DMS114 treated with DMSO at 0.1 percent for 48 hours (cell line): ENCODE data around the gene ETNK2.

Experiments
- DNase-seq: peaks from one replicate; lab custom pipeline; 2025; ENCODE audit not compliant: unreplicated experiment; lab: John Stamatoyannopoulos, UW

The ETNK2 gene

DNA sequence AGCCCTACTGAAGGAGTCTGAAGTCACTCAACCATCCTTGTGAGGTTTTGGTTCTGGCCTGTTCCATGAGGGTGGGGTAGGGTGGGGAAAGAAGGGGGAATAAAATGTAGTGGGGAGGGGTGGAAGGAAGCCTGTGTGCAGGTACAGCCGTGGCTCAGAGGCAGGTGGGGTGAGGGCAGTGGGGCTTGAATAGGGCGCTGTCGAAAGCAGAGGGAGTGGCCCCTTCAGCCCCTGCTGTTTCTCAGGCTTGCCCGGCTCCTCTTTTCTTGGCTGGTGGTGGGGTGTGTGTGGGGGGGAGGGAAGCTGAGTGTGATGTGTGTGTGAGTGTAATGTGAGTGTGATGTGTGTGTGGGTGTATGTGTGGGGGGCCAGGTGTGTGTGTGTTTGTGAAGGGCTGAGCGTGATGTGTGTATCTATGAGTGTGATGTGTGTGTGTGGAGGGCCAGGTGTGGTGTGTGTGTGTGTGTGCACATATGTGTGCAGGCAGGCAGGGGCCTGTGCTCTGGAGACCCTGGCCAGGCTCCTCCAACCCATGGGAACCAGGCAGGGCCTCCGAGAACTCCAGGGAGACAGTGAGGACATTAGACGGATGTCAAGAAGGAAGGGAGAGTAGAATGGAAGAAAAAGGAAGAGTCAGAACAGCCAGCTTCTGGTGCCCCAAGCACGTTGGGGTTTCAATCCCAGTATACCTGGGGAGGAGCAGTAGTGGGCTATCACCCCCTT lies 69.9 kb downstream of the ETNK2 start:
- DNase-seq: no peak

DNA sequence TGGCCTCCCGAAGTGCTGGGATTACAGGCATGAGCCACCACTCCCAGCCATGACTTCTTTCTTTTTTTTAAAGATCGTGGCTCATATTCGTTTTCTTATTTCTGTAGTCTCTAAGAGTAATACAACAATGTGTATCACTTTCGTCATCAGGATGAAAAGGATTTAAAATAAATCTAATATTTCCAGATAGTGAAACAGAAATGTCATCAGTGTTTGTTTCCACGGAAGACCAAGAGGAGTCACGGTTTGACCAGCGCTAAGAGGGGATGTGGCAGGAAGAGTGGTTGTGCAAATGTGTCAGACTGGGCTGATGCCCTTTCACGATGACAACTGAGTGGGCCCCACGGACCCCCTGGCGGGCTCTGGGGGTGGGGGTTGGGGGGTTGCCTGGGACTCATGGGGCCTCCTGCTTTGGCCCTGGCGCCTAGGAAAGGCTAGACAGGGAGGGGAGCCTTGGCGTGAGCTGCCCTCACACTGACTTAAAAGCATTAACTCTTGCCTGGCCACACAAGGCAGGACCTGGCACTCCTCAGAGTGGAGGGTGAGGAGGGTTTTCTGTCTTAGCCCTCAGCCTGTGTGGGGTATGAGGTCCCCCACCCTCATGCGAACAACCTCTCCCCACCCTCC lies 70.6 kb downstream of the ETNK2 start:
- DNase-seq: no peak
